ENCODE data around the gene RNASEH2A. TPM values are rescaled to one million over a fixed set of nuclear protein-coding genes. Genes with fewer than 3 reads are reported as not detected.
"Not testable (repeated sequence)": the region's sequence is repeated elsewhere in the genome, so short reads cannot be mapped to it uniquely, and the experiment has no call there.

RNASEH2A gene
- total RNA-seq, 1 donor from 2014 or later: 33.9 TPM

- intact Hi-C loops (cut with micrococcal nuclease): loop anchor here (2.0 to 5.0 kb wide), 4 partner anchors 70 to 1356 kb away; partner anchors contain the start of genes DHPS, IER2, ODAD3 and PRKCSH
Observed at GRCh38 chr19:12792853-12793289, 13.5 kb upstream of the RNASEH2A start.

- intact Hi-C loops (cut with micrococcal nuclease): loop anchor here (2.0 to 5.0 kb wide), 4 partner anchors 71 to 1356 kb away; partner anchors contain the start of genes DHPS, IER2, ODAD3 and PRKCSH
Observed at GRCh38 chr19:12793290-12794195, 12.8 kb upstream of the RNASEH2A start.

- intact Hi-C loops (cut with micrococcal nuclease): loop anchor here (5.0 kb wide), 3 partner anchors 112 to 1357 kb away; partner anchors contain the start of genes DHPS, IER2, ODAD3 and PRKCSH
Observed at GRCh38 chr19:12794196-12794941, 12.0 kb upstream of the RNASEH2A start.

- intact Hi-C loops (cut with micrococcal nuclease): loop anchor here (5.0 kb wide), 3 partner anchors 113 to 1358 kb away; partner anchors contain the start of genes DHPS, IER2, ODAD3 and PRKCSH
Observed at GRCh38 chr19:12794971-12795381, 11.4 kb upstream of the RNASEH2A start.

GRCh38 chr19:12796146-12797071, 10.0 kb upstream of the RNASEH2A start:
- intact Hi-C loops (cut with micrococcal nuclease): loop anchor here (1.0 kb wide), 3 partner anchors 19 to 36 kb away; no protein-coding TSS in a partner anchor

- intact Hi-C loops (cut with micrococcal nuclease): no loop called here
Observed at GRCh38 chr19:12797141-12797587, 9.2 kb upstream of the RNASEH2A start.

GRCh38 chr19:12797607-12798006, 8.8 kb upstream of the RNASEH2A start:
- intact Hi-C loops (cut with micrococcal nuclease): not testable (repeated sequence)

- intact Hi-C loops (cut with micrococcal nuclease): no loop called here
Observed at GRCh38 chr19:12799742-12800465, 6.5 kb upstream of the RNASEH2A start.

- intact Hi-C loops (cut with micrococcal nuclease): no loop called here
Observed at GRCh38 chr19:12800466-12800770, 6.0 kb upstream of the RNASEH2A start.

GRCh38 chr19:12800923-12801465, 5.4 kb upstream of the RNASEH2A start:
- intact Hi-C loops (cut with micrococcal nuclease): no loop called here

- intact Hi-C loops (cut with micrococcal nuclease): no loop called here
Observed at GRCh38 chr19:12801466-12802266, 4.7 kb upstream of the RNASEH2A start, which contains the start of the genes PRDX2 and THSD8. PRDX2 (minus strand) TSS chr19:12801800; CDS start chr19:12801261, 539 bp downstream. THSD8 (plus strand) TSS chr19:12802069; CDS start chr19:12802072, 3 bp downstream.

- intact Hi-C loops (cut with micrococcal nuclease): no loop called here
Observed at GRCh38 chr19:12802267-12803106, 3.9 kb upstream of the RNASEH2A start.

GRCh38 chr19:12804051-12804450, 2.3 kb upstream of the RNASEH2A start:
- intact Hi-C loops (cut with micrococcal nuclease): no loop called here

GRCh38 chr19:12815088-12815487, 8.7 kb downstream of the RNASEH2A start:
- intact Hi-C loops (cut with micrococcal nuclease): no loop called here

GRCh38 chr19:12817188-12817587, 10.8 kb downstream of the RNASEH2A start:
- intact Hi-C loops (cut with micrococcal nuclease): not testable (repeated sequence)

GRCh38 chr19:12817810-12818209, 11.4 kb downstream of the RNASEH2A start:
- intact Hi-C loops (cut with micrococcal nuclease): not testable (repeated sequence)

- intact Hi-C loops (cut with micrococcal nuclease): no loop called here
Observed at GRCh38 chr19:12821761-12822160, 15.4 kb downstream of the RNASEH2A start.
